CD4-positive, alpha-beta T cell treated with Interferon gamma for 1 hour (primary cell): ENCODE data around the gene UPK1A.
"Not testable (repeated sequence)": the region's sequence is repeated elsewhere in the genome, so short reads cannot be mapped to it uniquely, and the experiment has no call there.

Experiments used
- DNase-seq: peaks from one replicate; pipeline ENCODE4 v3.0.0-alpha.2; 2020

The UPK1A gene

DNA sequence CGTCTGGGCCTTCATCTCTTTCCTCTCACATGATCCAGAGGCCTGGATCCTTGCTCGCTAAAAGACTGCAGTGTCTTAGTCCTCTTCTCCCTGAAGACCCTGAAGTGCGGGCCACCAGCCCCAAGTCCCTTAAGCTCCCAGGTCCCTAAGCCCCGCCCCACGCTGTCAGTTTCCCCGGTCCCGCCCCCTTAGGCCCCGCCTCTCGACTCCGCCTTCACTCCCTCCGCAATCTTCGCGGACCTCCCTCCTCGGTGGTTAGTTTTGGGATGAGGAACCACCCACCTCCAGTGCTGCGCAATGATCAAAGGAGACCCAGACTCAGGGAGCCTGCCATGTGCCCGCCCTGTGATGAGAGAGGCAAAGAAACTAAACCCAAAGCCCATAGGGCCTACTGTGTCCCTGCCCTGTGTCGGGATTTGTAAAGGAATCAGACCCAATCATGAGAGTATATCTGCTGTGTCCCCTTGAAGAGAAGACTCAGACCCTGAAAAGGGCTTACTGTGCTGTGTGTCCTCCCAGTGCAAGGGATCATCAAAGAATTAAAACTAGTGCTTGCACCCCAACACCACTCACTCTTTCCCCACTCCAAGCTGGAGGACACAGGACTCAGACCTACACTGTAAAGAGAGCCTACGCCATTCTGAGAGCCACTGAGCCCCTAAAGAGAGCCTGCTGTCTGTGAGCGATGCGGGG, 21.2 kb upstream of the UPK1A start:
- DNase-seq = peak; percentile 68

DNA sequence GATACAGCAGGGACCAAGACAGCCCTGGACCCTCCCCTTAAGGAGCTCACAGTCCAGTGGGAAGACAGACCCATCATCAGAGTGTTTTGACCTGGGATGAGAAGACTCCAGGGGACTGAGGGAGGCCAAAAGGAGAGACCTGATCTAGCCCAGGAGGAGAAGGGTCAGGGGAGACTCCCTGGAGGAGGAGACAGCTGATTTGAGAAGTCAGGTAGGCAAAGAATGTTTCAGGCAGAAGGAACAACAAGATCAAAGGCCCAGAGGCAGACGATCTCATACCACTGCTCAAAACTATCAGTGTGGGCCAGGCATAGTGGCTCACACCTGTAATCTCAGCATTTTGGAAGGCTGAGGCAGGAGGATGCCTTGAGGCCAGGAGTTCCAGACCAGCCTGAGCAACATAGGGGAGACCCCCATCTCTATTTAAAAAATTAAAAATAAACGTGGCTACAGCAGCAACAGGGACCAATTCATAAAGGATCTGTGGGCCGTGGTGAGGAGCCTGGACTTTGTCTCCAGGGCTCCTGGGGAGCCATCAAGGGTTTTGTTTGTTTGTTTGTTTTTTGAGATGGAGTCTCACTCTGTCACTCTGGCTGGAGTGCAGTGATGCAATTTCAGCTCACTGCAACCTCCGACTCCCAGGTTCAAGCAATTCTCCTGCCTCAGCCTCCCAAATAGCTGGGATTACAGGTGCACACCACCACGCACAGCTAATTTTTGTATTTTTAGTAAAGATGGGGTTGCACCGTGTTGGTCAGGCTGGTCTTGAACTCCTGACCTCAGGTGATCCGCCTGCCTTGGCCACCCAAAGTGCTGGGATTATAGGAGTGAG, 20.4 kb upstream of the UPK1A start:
- no peak for DNase-seq

DNA sequence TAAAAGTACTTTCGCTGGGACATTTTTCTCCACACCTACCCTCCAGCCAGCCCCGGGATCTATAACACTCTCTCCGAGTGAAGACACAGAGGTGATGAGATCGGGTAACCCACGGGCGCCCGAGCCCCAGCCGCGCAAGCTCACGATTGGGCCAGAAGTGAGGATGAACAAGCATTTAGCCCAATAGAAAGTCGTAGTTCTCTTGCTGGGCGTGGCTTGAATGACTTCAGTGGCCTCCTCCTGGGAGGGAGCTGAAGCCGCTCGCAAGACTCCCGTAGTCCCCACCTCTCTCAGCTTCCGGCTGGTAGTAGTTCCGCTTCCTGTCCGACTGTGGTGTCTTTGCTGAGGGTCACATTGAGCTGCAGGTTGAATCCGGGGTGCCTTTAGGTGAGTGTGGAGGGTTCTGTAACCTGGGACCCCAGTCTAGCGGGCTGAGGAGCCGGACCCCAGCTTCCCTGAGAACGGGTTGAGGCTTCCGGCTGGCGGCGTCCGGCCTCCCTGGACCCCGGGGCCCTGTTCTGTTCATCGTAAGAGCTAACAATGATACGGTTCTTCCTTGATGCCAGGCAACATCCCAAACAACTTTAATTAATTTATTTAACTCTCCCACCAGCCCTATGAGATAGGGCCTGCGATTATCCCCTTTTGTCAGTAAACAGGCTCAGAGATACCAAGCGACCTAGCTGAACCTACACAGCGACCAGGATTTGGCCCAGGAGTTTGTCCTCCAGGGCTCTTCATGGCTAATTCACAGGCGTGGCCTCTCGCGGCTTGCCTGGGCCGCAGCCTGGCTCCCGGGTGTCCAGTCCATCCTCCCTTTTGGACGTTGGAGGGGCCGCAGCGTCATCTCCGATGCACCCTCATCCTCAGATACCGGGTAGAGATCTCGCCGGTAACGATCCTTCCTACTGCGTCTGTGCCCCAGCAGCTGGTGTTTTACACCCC, 18.0 kb upstream of the UPK1A start, which contains the start of gene COX6B1:
COX6B1 (plus strand) TSS at position 307 of the 945 bp plus-strand sequence. CDS start 2,921 bp downstream, outside the sequence.
- DNase-seq = peak; percentile 94

DNA sequence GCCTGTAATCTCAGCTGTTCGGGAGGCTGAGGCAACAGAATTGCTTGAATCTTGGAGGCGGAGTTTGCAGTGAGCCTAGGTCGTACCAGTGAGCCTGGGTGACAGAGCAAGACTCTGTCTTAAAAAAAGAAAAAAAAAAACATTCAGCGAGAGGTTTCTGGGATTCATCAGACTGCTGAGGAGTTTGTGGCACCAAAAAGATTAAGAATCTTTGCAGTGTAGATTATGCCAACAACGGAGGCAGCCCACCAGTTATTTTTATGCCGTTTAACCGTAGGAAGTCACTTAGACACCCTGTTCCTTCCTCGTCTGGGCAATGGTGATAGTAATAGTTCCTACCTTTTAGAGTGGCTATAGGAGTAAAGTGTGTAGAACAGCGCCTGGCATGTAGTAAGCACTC, 15.7 kb upstream of the UPK1A start:
- no peak for DNase-seq

DNA sequence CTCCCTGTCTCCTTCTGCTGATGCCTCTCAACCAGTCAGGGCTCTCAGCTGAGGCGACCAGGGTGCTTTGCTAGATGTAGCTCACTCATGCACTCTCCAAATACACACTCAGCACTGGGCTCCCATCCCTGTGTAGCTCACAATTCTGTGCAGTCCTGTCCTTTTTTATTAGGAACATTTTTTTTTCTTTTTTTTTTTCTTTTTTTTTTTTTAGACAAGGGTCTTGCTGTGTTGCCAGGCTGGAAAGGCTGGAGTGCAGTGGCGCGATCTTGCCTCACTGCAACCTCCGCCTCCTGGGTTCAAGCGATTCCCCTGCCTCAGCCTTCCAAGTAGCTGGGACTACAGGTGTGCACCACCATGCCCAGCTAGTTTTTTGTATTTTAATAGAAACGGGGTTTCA, 11.5 kb upstream of the UPK1A start:
- not testable (repeated sequence) for DNase-seq

DNA sequence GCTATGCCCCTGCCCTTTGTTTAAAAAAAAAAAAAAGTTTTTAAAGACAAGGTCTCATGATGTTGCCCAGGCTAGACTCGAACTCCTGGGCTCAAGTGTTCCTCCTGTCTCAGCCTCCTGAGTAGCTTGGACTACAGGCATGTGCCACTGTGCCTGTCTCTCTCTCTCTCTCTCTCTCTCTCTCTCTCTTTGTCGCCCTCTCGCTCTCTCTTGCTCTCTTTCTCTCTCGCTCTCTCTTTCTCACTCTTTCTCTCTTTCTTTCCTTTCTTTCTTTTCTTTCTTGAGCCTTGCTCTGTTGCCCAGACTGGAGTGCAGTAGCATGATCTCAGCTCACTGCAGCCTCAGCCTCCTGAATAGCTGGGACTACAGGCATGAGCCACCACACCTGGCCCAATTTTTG, 10.7 kb upstream of the UPK1A start:
- no peak for DNase-seq

DNA sequence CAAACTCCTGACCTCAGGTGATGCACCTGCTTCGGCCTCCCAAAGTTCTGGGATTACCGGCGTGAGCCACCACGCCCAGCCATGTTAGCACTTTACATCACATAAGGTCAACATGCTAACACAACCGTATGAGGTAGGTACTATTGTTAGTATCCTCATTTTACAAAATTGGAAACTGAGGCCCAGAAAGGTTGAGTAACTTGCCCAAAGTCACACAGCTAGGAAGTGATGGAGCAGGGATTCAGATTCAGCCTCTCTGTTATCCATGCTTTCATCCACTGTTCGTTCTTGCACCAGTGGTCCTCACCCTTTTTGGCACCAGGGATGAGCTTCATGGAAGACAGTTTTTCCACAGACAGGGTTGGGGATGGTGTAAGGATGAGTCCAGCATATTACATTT, 9.6 kb upstream of the UPK1A start:
- DNase-seq = no peak

DNA sequence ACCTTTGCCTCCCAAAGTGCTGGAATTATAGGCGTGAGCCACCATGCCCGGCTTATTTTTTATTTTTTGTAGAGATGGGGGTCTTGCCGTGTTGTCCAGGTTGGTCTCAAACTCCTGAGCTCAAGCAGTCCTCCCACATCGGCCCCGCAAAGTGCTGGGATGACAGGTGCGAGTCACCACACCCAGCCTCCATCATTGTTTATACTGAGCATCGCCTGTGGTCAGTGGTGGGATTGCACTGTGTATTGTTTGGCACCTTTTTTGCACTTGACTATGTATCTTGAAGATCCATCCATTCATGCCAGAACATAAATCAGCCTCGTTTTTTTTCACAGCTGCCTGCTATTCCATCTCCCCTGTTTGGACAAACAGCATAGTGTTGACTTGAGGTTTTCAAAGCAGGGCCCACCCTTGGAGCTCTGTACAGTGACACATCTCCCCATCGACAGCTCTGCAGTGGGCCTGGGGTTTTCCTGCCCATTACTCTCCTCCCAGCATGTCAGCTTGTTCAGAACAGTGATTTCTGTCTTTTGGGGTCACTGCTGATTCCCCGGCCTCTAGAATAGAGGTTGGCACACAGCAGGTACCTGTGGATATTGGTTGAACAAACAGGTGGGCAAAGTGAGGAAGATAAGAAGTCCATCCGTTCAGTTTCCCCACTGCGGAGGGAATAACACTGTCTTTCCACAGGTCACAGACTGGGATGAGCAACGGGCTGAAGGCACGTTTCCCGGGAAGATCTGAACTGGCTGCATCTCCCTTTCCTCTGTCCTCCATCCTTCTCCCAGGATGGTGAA, 8.2 kb upstream of the UPK1A start:
- no peak for DNase-seq

DNA sequence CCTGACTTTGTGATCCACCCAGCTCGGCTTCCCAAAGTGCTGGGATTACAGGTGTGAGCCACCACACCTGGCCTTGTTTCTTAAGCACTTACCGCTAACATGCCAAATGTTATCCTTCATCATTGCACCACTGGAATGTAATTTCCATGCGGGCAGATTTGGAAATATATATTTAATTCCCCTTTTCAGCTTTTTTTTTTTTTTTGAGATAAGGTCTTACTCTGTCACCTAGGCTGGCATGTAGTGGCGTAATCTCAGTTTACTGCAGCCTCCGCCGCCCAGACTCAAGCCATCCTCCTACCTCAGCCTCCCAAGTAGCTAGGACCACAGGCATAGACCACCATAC, 4.3 kb upstream of the UPK1A start:
- DNase-seq = no peak

DNA sequence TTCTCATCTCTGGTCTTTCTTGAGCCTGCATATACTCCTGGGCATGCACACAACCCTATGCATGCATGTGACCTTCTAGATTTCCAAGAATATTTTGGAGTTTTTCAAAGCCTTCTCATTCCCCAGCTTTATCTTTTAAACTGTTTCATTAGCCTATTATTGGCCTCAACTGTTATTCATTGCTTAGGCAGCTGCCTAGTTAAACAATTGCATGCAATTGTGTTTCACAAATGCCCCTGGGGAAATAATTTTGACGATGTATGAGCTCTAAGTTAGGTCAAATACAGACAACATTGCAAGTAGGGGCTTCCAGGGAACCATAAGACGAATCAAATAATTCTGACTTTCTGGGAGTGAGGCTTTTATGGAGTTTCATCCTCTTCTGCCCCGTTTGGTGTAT, 2.3 kb upstream of the UPK1A start:
- no peak for DNase-seq

DNA sequence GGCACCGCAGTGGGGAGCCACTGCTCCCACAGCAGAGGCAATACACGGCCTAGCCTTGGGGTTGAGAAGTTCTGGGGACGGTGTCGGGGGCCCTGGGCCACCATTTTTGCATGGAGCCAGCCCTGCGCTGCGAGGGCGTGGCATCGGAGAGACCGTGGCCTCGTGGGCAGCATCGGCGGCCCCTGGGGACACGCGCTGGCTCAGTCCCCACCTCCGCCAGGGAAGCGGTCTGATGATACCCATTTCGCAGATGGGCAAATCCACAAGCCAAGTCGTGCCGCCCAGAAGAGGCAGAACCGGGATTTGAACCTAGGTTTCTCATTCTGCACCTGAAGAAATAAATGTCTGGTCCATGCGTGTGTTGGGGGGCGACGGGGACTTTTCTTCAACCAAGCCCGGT, 1.2 kb upstream of the UPK1A start:
- no peak for DNase-seq

DNA sequence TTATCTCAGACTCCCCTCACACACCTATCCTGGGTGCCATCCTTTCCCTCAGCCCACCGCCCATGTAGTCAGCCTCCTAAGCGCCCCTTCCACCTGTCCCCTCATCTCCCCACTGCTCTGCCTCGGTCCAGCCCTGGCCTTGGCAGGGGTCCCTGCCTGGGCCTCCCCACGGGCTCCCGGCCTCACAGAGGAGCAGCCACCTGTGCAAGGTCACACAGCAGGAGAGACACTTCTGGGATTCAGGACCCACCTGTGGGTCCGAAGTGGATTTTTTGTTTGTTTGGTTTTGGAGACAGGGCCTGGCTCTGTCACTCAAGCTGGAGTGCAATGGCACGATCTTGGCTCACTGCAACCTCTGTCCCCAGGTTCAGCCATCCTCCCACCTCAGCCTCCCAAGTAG, 713 bp upstream of the UPK1A start:
- DNase-seq = no peak

DNA sequence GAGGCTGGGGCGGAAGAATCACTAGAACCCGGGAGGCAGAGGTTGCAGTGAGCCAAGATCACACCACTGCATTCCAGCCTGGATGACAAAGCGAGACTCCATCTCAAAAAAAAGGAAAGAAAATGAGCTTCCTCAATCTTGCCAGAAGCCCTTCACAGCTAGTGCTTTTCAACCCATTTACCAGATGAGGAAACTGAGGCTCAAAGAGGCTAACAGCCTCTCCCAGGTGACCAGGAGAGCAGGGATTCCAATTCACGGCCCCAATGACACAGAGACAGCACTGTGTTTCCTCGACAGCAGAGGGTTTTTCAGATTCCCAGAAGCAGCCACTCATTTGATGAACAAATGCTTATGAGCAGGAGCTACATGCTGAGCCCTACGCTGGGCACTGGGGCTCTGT, 3.2 kb downstream of the UPK1A start:
- DNase-seq = no peak

DNA sequence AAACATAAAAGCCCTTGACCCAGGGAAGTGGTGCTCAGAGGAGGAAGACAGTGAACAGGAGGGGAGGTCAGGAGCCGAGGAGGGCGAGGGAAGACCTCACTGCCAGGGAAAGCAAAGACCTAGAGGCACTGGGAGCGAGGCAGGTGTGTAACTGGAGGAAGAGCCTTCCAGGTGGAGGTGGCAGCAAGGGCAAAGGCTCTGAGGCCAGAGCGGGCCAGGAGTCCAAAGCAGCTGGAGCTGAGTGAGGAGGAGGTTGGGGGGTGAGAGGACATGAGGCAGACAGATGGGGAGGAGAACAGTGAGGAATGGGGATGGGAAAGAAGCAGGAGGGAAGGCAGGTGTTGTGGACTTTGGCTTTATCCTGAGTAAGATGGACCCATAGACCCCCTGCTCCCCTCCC, 3.7 kb downstream of the UPK1A start:
- DNase-seq = no peak

DNA sequence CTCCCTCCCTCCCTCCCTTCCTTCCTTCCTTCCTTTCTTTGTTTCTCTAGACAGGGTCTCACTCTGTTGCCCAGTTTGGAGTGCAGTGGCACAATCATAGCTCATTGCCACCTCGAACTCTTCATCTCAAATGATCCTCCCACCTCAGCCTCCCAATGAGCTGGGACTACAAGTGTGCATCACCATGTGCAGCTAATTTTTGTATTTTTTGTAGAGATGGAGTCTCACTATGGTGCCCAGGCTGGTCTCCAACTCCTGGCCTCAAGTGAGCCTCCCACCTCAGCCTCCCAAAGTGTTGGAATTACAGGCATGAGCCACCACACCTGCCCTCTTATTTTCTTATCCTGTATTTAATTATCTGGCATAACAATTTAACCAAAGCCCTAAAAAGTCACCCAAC, 4.4 kb downstream of the UPK1A start:
- DNase-seq = no peak

DNA sequence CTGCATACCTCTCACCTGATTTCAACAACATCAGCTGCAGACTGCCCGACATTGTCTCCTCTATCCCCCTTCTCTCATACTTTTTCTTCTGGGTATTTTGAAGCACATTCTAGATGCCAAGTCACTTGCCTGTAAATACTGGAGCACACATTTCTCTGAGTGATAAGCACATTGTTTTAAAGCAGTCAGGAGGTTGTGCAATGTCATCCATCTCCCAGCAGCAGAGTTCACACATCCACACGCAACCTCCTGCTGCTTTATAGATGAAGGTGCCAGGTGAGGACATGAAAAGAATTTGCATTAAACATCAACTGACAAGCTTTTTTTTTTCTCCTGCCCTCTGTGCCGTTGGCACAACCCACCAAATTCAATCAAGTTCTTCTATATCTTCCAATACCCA, 5.5 kb downstream of the UPK1A start:
- no peak for DNase-seq

DNA sequence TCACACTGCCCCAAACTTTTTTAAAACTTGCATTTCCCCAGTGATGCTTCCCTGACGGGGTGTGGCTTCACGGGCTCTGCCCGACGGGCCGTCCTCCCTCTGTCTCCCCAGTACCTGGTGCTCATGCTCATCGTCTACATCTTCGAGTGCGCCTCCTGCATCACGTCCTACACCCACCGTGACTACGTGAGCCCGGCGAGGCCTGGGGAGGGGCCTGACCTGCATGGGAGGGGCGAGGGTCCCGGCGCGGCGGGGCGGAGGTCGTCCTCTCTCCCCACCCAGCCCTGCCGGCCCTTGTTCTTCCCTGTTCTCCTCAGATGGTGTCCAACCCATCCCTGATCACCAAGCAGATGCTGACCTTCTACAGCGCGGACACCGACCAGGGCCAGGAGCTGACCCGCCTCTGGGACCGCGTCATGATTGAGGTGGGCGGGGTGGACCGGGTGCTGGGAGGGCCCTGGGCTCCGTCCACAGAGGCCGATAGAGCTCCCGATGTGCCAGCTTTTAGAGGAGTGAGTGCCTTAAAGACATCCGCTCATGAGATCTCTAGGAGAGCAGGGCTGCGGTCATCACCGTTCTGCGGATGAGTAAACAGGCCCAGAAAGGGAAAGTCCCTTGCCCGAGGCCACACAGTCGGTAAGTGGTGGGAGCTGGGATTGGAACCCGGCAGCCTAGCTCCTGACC, 6.9 kb downstream of the UPK1A start:
- DNase-seq = peak; percentile 12

DNA sequence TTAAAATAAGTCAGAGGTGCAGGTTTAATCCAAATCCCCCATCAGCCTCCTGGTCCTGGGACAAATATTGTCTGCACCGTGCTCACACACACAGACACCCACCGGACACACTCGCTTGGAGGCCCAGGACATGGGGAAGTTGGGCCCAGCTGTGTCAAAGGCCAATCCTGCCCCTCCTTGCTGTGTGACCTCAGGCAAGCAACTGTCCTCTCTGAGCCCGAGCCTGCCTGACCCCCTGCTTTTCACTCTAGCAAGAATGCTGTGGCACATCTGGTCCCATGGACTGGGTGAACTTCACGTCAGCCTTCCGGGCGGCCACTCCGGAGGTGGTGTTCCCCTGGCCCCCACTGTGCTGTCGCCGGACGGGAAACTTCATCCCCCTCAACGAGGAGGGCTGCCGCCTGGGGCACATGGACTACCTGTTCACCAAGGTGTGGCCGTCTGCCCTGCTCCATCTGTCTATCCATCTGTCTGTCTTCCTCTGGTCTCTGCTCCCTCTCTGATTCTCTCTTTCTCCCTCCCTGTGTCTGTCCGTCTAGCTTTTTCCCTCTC, 9.3 kb downstream of the UPK1A start:
- DNase-seq = no peak

DNA sequence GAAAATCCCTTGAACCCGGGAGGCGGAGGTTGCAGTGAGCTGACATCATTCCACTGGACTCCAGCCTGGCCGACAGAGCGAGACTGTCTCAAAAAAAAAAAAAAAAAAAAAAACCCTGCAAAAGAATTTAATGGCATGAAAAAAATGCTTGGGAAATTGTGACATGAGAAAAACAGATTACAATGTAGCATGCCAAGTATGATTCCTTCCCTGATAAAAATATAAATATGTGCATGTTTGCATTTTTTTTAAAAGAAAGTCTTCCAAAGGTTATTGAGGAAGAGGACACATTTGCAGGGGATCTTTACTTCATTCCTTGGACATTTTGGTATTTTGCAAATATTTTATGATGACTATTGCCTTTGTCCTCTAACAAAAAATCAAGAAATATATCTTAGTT, 23.5 kb downstream of the UPK1A start:
- DNase-seq = no peak

DNA sequence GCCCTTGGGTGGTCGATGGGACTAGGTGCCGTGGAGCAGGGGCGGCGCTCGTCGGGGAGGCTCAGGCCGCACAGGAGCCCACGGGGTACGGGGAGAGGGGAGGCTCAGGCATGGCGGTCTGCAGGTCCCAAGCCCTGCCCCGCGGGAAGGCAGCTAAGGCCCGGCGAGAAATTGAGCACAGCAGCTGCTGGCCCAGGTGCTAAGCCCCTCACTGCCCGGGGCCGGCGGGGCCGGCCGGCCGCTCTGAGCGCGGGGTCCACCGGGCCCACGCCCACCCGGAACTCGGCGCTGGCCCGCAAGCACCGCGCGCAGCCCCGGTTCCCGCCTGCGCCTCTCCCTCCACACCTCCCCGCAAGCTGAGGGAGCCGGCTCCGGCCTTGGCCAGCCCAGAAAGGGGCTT, 24.8 kb downstream of the UPK1A start:
- DNase-seq = not testable (repeated sequence)

DNA sequence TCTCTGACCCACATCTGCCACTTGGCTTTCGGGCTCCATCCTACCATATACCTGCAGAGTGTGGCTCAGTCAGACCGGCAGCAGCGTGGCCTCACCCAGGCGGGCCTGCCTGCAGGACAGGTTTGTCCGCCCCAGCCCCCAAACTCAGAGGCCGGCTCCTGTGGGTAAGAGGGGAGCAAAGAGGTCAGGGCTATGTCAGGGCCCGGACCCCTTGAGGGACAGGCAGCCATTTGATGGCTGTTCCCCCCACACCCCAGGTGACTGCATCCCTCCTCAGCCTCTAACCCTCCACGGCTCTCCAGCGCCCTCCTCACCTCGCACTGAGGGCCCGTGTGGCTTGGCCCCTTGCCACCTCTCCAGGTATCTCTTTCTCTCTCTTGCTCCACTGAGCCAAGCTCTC, 25.7 kb downstream of the UPK1A start:
- DNase-seq = no peak

DNA sequence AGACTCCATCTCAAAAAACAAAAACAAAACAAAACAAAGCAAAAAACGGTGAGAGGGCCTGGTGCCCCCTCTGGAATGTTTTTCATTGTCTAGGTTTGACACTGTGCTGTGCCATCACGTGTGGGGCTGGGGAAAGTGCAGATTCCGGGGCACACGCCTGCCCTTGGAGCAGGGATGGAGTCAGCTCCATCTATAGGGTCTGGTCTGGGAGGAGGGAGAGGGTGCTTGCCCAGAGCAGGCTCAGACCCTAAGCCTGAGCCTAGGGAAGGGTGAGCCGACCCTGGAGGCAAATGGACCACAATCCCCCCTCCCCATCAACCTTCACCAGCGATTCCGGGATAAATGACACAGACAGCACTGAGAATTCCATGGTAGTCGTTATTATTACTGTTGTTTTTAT, 27.1 kb downstream of the UPK1A start:
- no peak for DNase-seq
